Liver (tissue), 3 donors: ENCODE results near the gene TUBG2.

Experiments used
- CTCF ChIP-seq: fragments of 150-350 bp; IDR thresholded peaks from 2 replicates; pipeline ENCODE4 v1.5.1; 2017; ENCODE audit warnings: improper control_type of control experiment, low read depth, low read length; ENCODE audit not compliant: missing input control
- EGR1 ChIP-seq, 2 donors: IDR thresholded peaks; 2 replicates each; pipeline ENCODE4 v1.6.1; 2016 to 2018; ENCODE audit warnings: antibody characterized with exemption in 2 of 2, low read depth in 2 of 2
- MAX ChIP-seq: IDR thresholded peaks from 2 replicates; pipeline ENCODE4 v1.6.1; 2016; ENCODE audit warnings: antibody characterized with exemption
- RAD21 ChIP-seq, 2 donors: IDR thresholded peaks; 2 replicates each; pipeline ENCODE4 v1.6.1; 2016; ENCODE audit warnings: antibody characterized with exemption in 2 of 2, mild to moderate bottlenecking in 2 of 2
- REST ChIP-seq: IDR thresholded peaks from 2 replicates; pipeline ENCODE4 v1.6.1; 2016; ENCODE audit warnings: antibody characterized with exemption, mild to moderate bottlenecking
- SP1 ChIP-seq: IDR thresholded peaks from 2 replicates; pipeline ENCODE4 v1.6.1; 2018; ENCODE audit warnings: antibody characterized with exemption, mild to moderate bottlenecking
- TAF1 ChIP-seq: conservative IDR thresholded peaks from 2 replicates; pipeline ENCODE4 v1.6.1; 2016; ENCODE audit warnings: antibody characterized with exemption, mild to moderate bottlenecking
- donor health status: healthy.
- donor health status: healthy.

- no peak for TF ChIP-seq CTCF
- no peak for TF ChIP-seq REST
- TF ChIP-seq RAD21 (IDR thresholded peaks at IDR 0.05): no peak
- TF ChIP-seq TAF1: no peak
- TF ChIP-seq EGR1 (IDR thresholded peaks at IDR 0.05; ENCODE audit: low read depth in 2 of 2): no peak
- no peak for TF ChIP-seq MAX
- TF ChIP-seq SP1: no peak
These were observed 26.0 kb downstream of the TUBG2 start for GRCh38 chr17:42684929-42685556.
